Trophoblast cell (in vitro differentiated cells and primary cell): ENCODE results near the gene OR12D1. TPM values are rescaled to one million over a fixed set of nuclear protein-coding genes. Genes with fewer than 3 reads are reported as not detected.

Experiments
- DNase-seq, 2 donors: peaks; one replicate each; pipeline ENCODE4 v3.0.0-alpha.2; 2016
- H2AFZ ChIP-seq: 2 replicates; pipeline ENCODE4 v1.6.1; 2013; ENCODE audit warnings: low read length, moderate library complexity, mild to moderate bottlenecking; ENCODE audit not compliant: insufficient read depth, poor library complexity
- H2AK5ac ChIP-seq: 2 replicates; pipeline ENCODE4 v1.6.1; 2013; ENCODE audit warnings: mild to moderate bottlenecking, low read length
- H2BK120ac ChIP-seq: 2 replicates; pipeline ENCODE4 v1.6.1; 2013; ENCODE audit warnings: low read length, mild to moderate bottlenecking, moderate library complexity; ENCODE audit not compliant: insufficient read depth, poor library complexity
- H2BK12ac ChIP-seq: 2 replicates; pipeline ENCODE4 v1.6.1; 2013; ENCODE audit warnings: mild to moderate bottlenecking, low read length, moderate library complexity
- H2BK5ac ChIP-seq: 2 replicates; pipeline ENCODE4 v1.6.1; 2013; ENCODE audit warnings: low read length, low read depth, moderate library complexity, mild to moderate bottlenecking; ENCODE audit not compliant: poor library complexity
- H3K14ac ChIP-seq: 2 replicates; pipeline ENCODE4 v1.6.1; 2013; ENCODE audit warnings: mild to moderate bottlenecking, low read length
- H3K18ac ChIP-seq: 2 replicates; pipeline ENCODE4 v1.6.1; 2013; ENCODE audit warnings: mild to moderate bottlenecking, low read length
- H3K23ac ChIP-seq: 2 replicates; pipeline ENCODE4 v1.6.1; 2013; ENCODE audit warnings: low read length
- H3K27ac ChIP-seq: 2 replicates; pipeline ENCODE4 v1.5.1; 2013; ENCODE audit warnings: low read depth, mild to moderate bottlenecking, inconsistent platforms, low read length, moderate library complexity
- H3K27me3 ChIP-seq: 2 replicates; pipeline ENCODE4 v1.6.1; 2013; ENCODE audit warnings: inconsistent platforms, mild to moderate bottlenecking, low read length, moderate library complexity; ENCODE audit not compliant: insufficient read depth
- H3K36me3 ChIP-seq, 2 experiments: 1 replicate in 1 of 2; 2 replicates in 1 of 2; pipeline ENCODE4 v1.6.1; 2013; ENCODE audit warnings: low read length in 2 of 2, mild to moderate bottlenecking in 2 of 2, moderate library complexity in 1 of 2; ENCODE audit not compliant: insufficient read depth in 2 of 2, control insufficient read depth in 1 of 2
- H3K4ac ChIP-seq: 2 replicates; pipeline ENCODE4 v1.6.1; 2013; ENCODE audit warnings: low read depth, mild to moderate bottlenecking, low read length, moderate library complexity
- H3K4me1 ChIP-seq, 2 experiments: 1 replicate in 1 of 2; 2 replicates in 1 of 2; pipeline ENCODE4 v1.6.1; 2013; ENCODE audit warnings: low read length in 2 of 2, mild to moderate bottlenecking in 2 of 2, moderate library complexity in 1 of 2; ENCODE audit not compliant: insufficient read depth in 2 of 2, control insufficient read depth in 1 of 2
- H3K4me2 ChIP-seq: 2 replicates; pipeline ENCODE4 v1.6.1; 2013; ENCODE audit warnings: inconsistent platforms, mild to moderate bottlenecking, low read length, moderate library complexity
- H3K4me3 ChIP-seq: 2 replicates; pipeline ENCODE4 v1.5.1; 2013; ENCODE audit warnings: mild to moderate bottlenecking, low read depth, low read length, inconsistent platforms
- H3K79me1 ChIP-seq: one replicate; pipeline ENCODE4 v1.6.1; 2013; ENCODE audit warnings: low read length
- H3K79me2 ChIP-seq: 2 replicates; pipeline ENCODE4 v1.6.1; 2013; ENCODE audit warnings: low read length, mild to moderate bottlenecking; ENCODE audit not compliant: control insufficient read depth, insufficient read depth, poor library complexity
- H3K9ac ChIP-seq: 2 replicates; pipeline ENCODE4 v1.6.1; 2013; ENCODE audit warnings: mild to moderate bottlenecking, low read length
- H3K9me3 ChIP-seq: 2 replicates; pipeline ENCODE4 v1.6.1; 2013; ENCODE audit warnings: low read depth, mild to moderate bottlenecking, control low read depth, inconsistent platforms, low read length; ENCODE audit not compliant: insufficient read depth
- H4K12ac ChIP-seq: 2 replicates; pipeline ENCODE4 v1.6.1; 2013; ENCODE audit warnings: low read depth, mild to moderate bottlenecking, low read length, moderate library complexity
- H4K8ac ChIP-seq: 2 replicates; pipeline ENCODE4 v1.6.1; 2013; ENCODE audit warnings: low read depth, mild to moderate bottlenecking, low read length, moderate library complexity
- H4K91ac ChIP-seq: one replicate; pipeline ENCODE4 v1.6.1; 2013; ENCODE audit warnings: low read depth, mild to moderate bottlenecking, low read length, moderate library complexity
- whole genome bisulfite sequencing: extraction: QIAGEN DNeasy Blood & Tissue Kit; methylation state at CpG from one replicate; pipeline ENCODE4 v1.1.7; 2013; ENCODE audit warnings: missing lambda C conversion rate; ENCODE audit not compliant: insufficient read length, insufficient coverage; ENCODE audit errors: extremely low coverage; 5-methylcytosine and 5-hydroxymethylcytosine counted together
- polyA plus RNA-seq: library from polyadenylated mRNA; stranded (reverse); fragments of 200-250 nt; gene quantifications from 2 replicates; pipeline ENCODE4 v1.2.3, GENCODE V29; 2013

The OR12D1 gene
- not detected in 2 replicates for polyA plus RNA-seq

- H3K14ac ChIP-seq = no peak within 1 kb of the TSS
- H2BK12ac ChIP-seq = no peak within 1 kb of the TSS
- no peak within 1 kb of the TSS for H2AFZ ChIP-seq
- H3K4ac ChIP-seq = no peak within 1 kb of the TSS
- no peak within 1 kb of the TSS for H2BK5ac ChIP-seq
- no peak within 1 kb of the TSS for H4K12ac ChIP-seq
- no peak within 1 kb of the TSS for H2BK120ac ChIP-seq
- H4K8ac ChIP-seq = no peak within 1 kb of the TSS
- no peaks in the 10 kb centered on the region for H3K9me3 ChIP-seq
- no peak within 1 kb of the TSS for H3K18ac ChIP-seq
- H3K4me2 ChIP-seq = no peak within 1 kb of the TSS
- H3K4me1 ChIP-seq = no peaks in the 10 kb centered on the region
- H3K27ac ChIP-seq = no peak within 1 kb of the TSS
- no peak within 1 kb of the TSS for H3K4me3 ChIP-seq
- no peak within 1 kb of the TSS for H3K9ac ChIP-seq
- H3K79me2 ChIP-seq = no peaks in the 10 kb centered on the region
- no peaks in the 10 kb centered on the region for H3K79me1 ChIP-seq
- H4K91ac ChIP-seq = no peak within 1 kb of the TSS
- DNase-seq = peak; percentile 5 to 54
- no peaks in the 10 kb centered on the region for H3K36me3 ChIP-seq
- H3K27me3 ChIP-seq = no peaks in the 10 kb centered on the region
- no peak within 1 kb of the TSS for H3K23ac ChIP-seq
- H2AK5ac ChIP-seq = no peak within 1 kb of the TSS
Measured at GRCh38 chr6:29414588-29414987, at the start of gene OR12D1. Gene OR12D1, plus strand, starts transcription at chr6:29414928.

GRCh38 chr6:29368765-29369164 lies 46.0 kb upstream of the OR12D1 start, which contains the start of gene OR5V1:
Gene OR5V1, minus strand, starts transcription at chr6:29368865. Its CDS starts 12,670 bp downstream, at chr6:29356195.
- Histone ChIP-seq H3K4me3 (no peak within 1 kb of the TSS), H3K4ac (no peak within 1 kb of the TSS), H4K12ac (no peak within 1 kb of the TSS), H3K27me3 (no peaks in the 10 kb centered on the region), H3K9ac (no peak within 1 kb of the TSS), H2BK12ac (no peak within 1 kb of the TSS), H3K14ac (no peak within 1 kb of the TSS), H2BK5ac (no peak within 1 kb of the TSS), H3K79me1 (no peaks in the 10 kb centered on the region), H2AK5ac (no peak within 1 kb of the TSS), H2AFZ (no peak within 1 kb of the TSS), H3K27ac (no peak within 1 kb of the TSS), H3K4me2 (no peak within 1 kb of the TSS), H3K79me2 (no peaks in the 10 kb centered on the region), H4K91ac (no peak within 1 kb of the TSS), H3K9me3 (no peaks in the 10 kb centered on the region), H3K36me3 (no peaks in the 10 kb centered on the region), H3K18ac (no peak within 1 kb of the TSS), H2BK120ac (no peak within 1 kb of the TSS), H4K8ac (no peak within 1 kb of the TSS), H3K4me1 (no peaks in the 10 kb centered on the region), H3K23ac (no peak within 1 kb of the TSS)
- no peak for DNase-seq
- no CpG with 5 or more reads among the region's 3 CpGs for WGBS

GRCh38 chr6:29375191-29375590 lies 39.5 kb upstream of the OR12D1 start, which contains the start of gene OR12D3:
Gene OR12D3, minus strand, starts transcription at chr6:29375291. Its CDS starts 4 bp downstream, at chr6:29375287.
- Histone ChIP-seq H2AFZ (no peak within 1 kb of the TSS), H3K27me3 (no peaks in the 10 kb centered on the region), H3K9me3 (no peaks in the 10 kb centered on the region), H2BK5ac (no peak within 1 kb of the TSS), H3K23ac (no peak within 1 kb of the TSS), H3K79me2 (no peaks in the 10 kb centered on the region), H3K4me1 (no peaks in the 10 kb centered on the region), H3K4me3 (no peak within 1 kb of the TSS), H3K36me3 (no peaks in the 10 kb centered on the region), H3K18ac (no peak within 1 kb of the TSS), H2BK12ac (no peak within 1 kb of the TSS), H3K4me2 (no peak within 1 kb of the TSS), H3K4ac (no peak within 1 kb of the TSS), H3K14ac (no peak within 1 kb of the TSS), H3K9ac (no peak within 1 kb of the TSS), H4K8ac (no peak within 1 kb of the TSS), H4K12ac (no peak within 1 kb of the TSS), H2AK5ac (no peak within 1 kb of the TSS), H2BK120ac (no peak within 1 kb of the TSS), H3K27ac (no peak within 1 kb of the TSS), H3K79me1 (no peaks in the 10 kb centered on the region), H4K91ac (no peak within 1 kb of the TSS)
- no CpG with 5 or more reads among the region's 1 CpG for WGBS
- DNase-seq = no peak

DNA sequence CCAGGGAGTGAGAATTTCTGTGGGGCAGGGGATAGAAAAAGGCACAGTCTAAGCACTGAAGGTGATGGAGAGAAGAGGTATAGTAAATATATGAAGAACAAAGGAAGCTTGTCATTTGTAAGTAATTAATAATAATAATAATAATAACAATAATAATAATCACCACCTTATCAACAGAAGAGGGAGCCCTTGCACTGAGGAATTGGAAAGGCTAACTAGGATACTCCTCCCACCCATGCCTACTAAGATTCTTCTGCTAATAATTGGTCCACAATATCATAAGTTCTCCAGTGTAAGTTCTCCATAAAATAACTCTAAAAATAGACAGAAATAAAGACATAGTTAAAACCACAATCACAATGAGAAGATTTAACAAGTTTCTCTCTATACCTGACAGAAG lies 38.7 kb upstream of the OR12D1 start:
- H4K91ac ChIP-seq = no peak overlapping the region
- H4K8ac ChIP-seq = no peak overlapping the region
- H3K79me2 ChIP-seq = no peaks in the 10 kb centered on the region
- no peaks in the 10 kb centered on the region for H3K36me3 ChIP-seq
- no peak overlapping the region for H3K14ac ChIP-seq
- H3K4ac ChIP-seq = no peak overlapping the region
- H3K4me1 ChIP-seq = no peaks in the 10 kb centered on the region
- H3K9me3 ChIP-seq = no peaks in the 10 kb centered on the region
- no peak overlapping the region for H2AK5ac ChIP-seq
- H2BK12ac ChIP-seq = no peak overlapping the region
- no peak overlapping the region for H4K12ac ChIP-seq
- H2BK5ac ChIP-seq = no peak overlapping the region
- H3K4me2 ChIP-seq = no peak overlapping the region
- H3K4me3 ChIP-seq = no peak overlapping the region
- DNase-seq = peak in 1 of 2 donors; percentile 1
- H3K18ac ChIP-seq = no peak overlapping the region
- H3K27me3 ChIP-seq = no peaks in the 10 kb centered on the region
- H2BK120ac ChIP-seq = no peak overlapping the region
- no peak overlapping the region for H3K27ac ChIP-seq
- H3K23ac ChIP-seq = no peak overlapping the region
- H2AFZ ChIP-seq = no peak overlapping the region
- H3K9ac ChIP-seq = no peak overlapping the region
- no peaks in the 10 kb centered on the region for H3K79me1 ChIP-seq
